Spleen (tissue), 7 donors: ENCODE measurements around the gene INS.

Experiments used
- CTCF ChIP-seq, 11 experiments: fragments of 200-600 bp in 7 of 11; fragments of 450-650 bp in 4 of 11; sonication (generic) in 4 of 11; IDR thresholded peaks in 8 of 11; conservative IDR thresholded peaks in 3 of 11; 1 replicate in 7 of 11; 2 replicates in 4 of 11; pipeline versions ENCODE4 v1.4.0 to v1.8.0; 2016 to 2021; ENCODE audit warnings: antibody characterized with exemption in 11 of 11, inconsistent platforms in 4 of 11, mild to moderate bottlenecking in 1 of 11
- POLR2A ChIP-seq, 3 donors: fragments of 450-650 bp; IDR thresholded peaks; one replicate each; pipeline ENCODE4 v1.5.1; 2017; ENCODE audit warnings: antibody characterized with exemption in 3 of 3, mild to moderate bottlenecking in 1 of 3
- POLR2AphosphoS5 ChIP-seq, 3 donors: sonication (generic); formaldehyde crosslinking; IDR thresholded peaks; one replicate each; pipeline ENCODE4 v1.5.1; 2017; ENCODE audit warnings: antibody characterized with exemption in 3 of 3
- donor health status: DM: no; HTN: no; CAD: no; lungs with moderate emphysema.
- donor health status: DM: no; HTN: no; CAD: no.
- donor health status: DM: no; HTN: no; CAD: no.

GRCh38 chr11:2205214-2205720 lies 44.3 kb upstream of the INS start:
- TF ChIP-seq CTCF (IDR thresholded peaks at IDR 0.05 in 8 of 11, conservative IDR thresholded peaks at IDR 0.05 in 3 of 11) (no peak), POLR2A (IDR thresholded peaks at IDR 0.05) (no peak), POLR2AphosphoS5 (IDR thresholded peaks at IDR 0.05) (no peak)
